Neural progenitor cell (in vitro differentiated cells): ENCODE data around the gene HEATR5A.

ENCODE experiments used
- CTCF ChIP-seq: fragments of 200-600 bp; sonication (generic); IDR thresholded peaks from 2 replicates; pipeline ENCODE4 v1.5.1; 2017; ENCODE audit warnings: antibody characterized with exemption, mild to moderate bottlenecking
- EZH2 ChIP-seq: fragments of 200-600 bp; sonication (generic); IDR thresholded peaks from 2 replicates; pipeline ENCODE4 v1.6.1; 2017; ENCODE audit warnings: antibody characterized with exemption, mild to moderate bottlenecking, moderate library complexity

GRCh38 chr14:31419179-31419966 is 977 bp downstream of the HEATR5A start:
- TF ChIP-seq CTCF (no peak), EZH2 (no peak)
